Measurements from ENCODE around the gene CCNG2. TPM values are rescaled to one million over a fixed set of nuclear protein-coding genes. Genes with fewer than 3 reads are reported as not detected.

Gene CCNG2
- total and polyA plus RNA-seq, 11 donors, result 2.4 to 18.7 (median 5.7) TPM

GRCh38 chr4:77123411-77123810, 33.6 kb upstream of the CCNG2 start:
- ATAC-seq, result no peak
- 81 to 95% (median 88%) methylated on average over 1 of the region's 1 CpG for WGBS, 4 donors
- H3K4me3 ChIP-seq, result no peak overlapping the region
- H3K27me3 ChIP-seq, result no peaks in the 10 kb centered on the region
- no peak for TF ChIP-seq POLR2A (IDR thresholded peaks at IDR 0.05)
- TF ChIP-seq CTCF (IDR thresholded peaks at IDR 0.05), result no peak
- no peak overlapping the region for H3K27ac ChIP-seq
- H3K9me3 ChIP-seq, result no peaks in the 10 kb centered on the region
- DNase-seq, result no peak
- intact Hi-C loops (cut with DNase I), result no loop called here
- no peaks in the 10 kb centered on the region for H3K36me3 ChIP-seq
- H3K4me1 ChIP-seq, result peaks cover 0 to 26% (median 0%) of the 10 kb centered on the region in 12 donors

GRCh38 chr4:77124576-77124975, 32.4 kb upstream of the CCNG2 start:
- Histone ChIP-seq H3K9me3 (no peaks in the 10 kb centered on the region), H3K27me3 (no peaks in the 10 kb centered on the region), H3K36me3 (no peaks in the 10 kb centered on the region), H3K4me1 (peaks cover 0 to 30% (median 0%) of the 10 kb centered on the region in 12 donors), H3K4me3 (no peak overlapping the region), H3K27ac (peak overlapping the region in 1 of 12 donors; percentile 37)
- ATAC-seq (no peak), DNase-seq (no peak)
- intact Hi-C loops (cut with DNase I), result no loop called here
- 54 to 86% (median 59%) methylated on average over 3 of the region's 3 CpGs for WGBS, 4 donors
- TF ChIP-seq CTCF (IDR thresholded peaks at IDR 0.05) (no peak), POLR2A (IDR thresholded peaks at IDR 0.05) (no peak)

- ATAC-seq (no peak), DNase-seq (no peak)
- Histone ChIP-seq H3K9me3 (peaks cover 0 to 5% (median 0%) of the 10 kb centered on the region in 12 donors), H3K36me3 (no peaks in the 10 kb centered on the region), H3K27ac (peak overlapping the region in 1 of 12 donors; percentile 68), H3K27me3 (no peaks in the 10 kb centered on the region), H3K4me1 (peaks cover 0 to 30% (median 0%) of the 10 kb centered on the region in 12 donors), H3K4me3 (no peak overlapping the region)
- intact Hi-C loops (cut with DNase I), result no loop called here
- TF ChIP-seq POLR2A (IDR thresholded peaks at IDR 0.05) (no peak), CTCF (IDR thresholded peaks at IDR 0.05) (no peak)
- 78 to 86% (median 81%) methylated on average over 5 to 8 of the region's 8 CpGs for WGBS, 4 donors
Observed at GRCh38 chr4:77125961-77126360, 31.0 kb upstream of the CCNG2 start.

GRCh38 chr4:77126809-77127208, 30.2 kb upstream of the CCNG2 start:
- Histone ChIP-seq H3K27me3 (no peaks in the 10 kb centered on the region), H3K9me3 (peaks cover 0 to 5% (median 0%) of the 10 kb centered on the region in 12 donors), H3K4me1 (peaks cover 0 to 30% (median 0%) of the 10 kb centered on the region in 12 donors), H3K36me3 (no peaks in the 10 kb centered on the region), H3K27ac (peak overlapping the region in 1 of 12 donors; percentile 68), H3K4me3 (no peak overlapping the region)
- DNase-seq, result no peak
- WGBS, 4 donors, result 85 to 97% (median 90%) methylated on average over 2 of the region's 2 CpGs
- ATAC-seq, result peak; percentile 36 to 78 (median 58)
- intact Hi-C loops (cut with DNase I), result no loop called here
- no peak for TF ChIP-seq POLR2A (IDR thresholded peaks at IDR 0.05)
- TF ChIP-seq CTCF (IDR thresholded peaks at IDR 0.05), result no peak
